Activated T-cell treated with anti-CD3 and anti-CD28 coated beads, Interleukin-2, amount 50 U/mL, for 24 hours (primary cell): ENCODE results near the gene SLC66A1.
A peak's percentile ranks its signal among the peaks of the same experiment; 100 is the strongest.
"Not testable (repeated sequence)": the region's sequence is repeated elsewhere in the genome, so short reads cannot be mapped to it uniquely, and the experiment has no call there.

Experiments
- DNase-seq: peaks from one replicate; pipeline ENCODE4 v3.0.0-alpha.2; 2020
- H3K27ac Mint-ChIP-seq: 2 replicates; pipeline ENCODE4 v1.8.0; 2020; ENCODE audit warnings: mild to moderate bottlenecking, mixed read lengths
- H3K27me3 Mint-ChIP-seq: 2 replicates; pipeline ENCODE4 v1.8.0; 2020; ENCODE audit warnings: mixed read lengths
- H3K36me3 Mint-ChIP-seq: 2 replicates; pipeline ENCODE4 v1.8.0; 2020; ENCODE audit warnings: low read depth, mixed read lengths
- H3K4me1 Mint-ChIP-seq: 2 replicates; pipeline ENCODE4 v1.8.0; 2020; ENCODE audit warnings: low read depth, mixed read lengths
- H3K4me3 Mint-ChIP-seq: 2 replicates; pipeline ENCODE4 v1.8.0; 2020; ENCODE audit warnings: mild to moderate bottlenecking, moderate library complexity, mixed read lengths
- H3K9me3 Mint-ChIP-seq: 2 replicates; pipeline ENCODE4 v1.8.0; 2020; ENCODE audit warnings: mixed read lengths

The SLC66A1 gene

GRCh38 chr1:19311931-19312781 lies at the start of gene SLC66A1, which contains the start of gene AKR7A2:
TSS of gene SLC66A1 (plus strand) at chr1:19312326. CDS start at chr1:19317678, 5,352 bp downstream.
TSS of gene AKR7A2 (minus strand) at chr1:19312144. CDS start at chr1:19312124, 20 bp downstream.
- Mint-ChIP-seq H3K27ac (peak within 1 kb of the TSS; percentile 87), H3K9me3 (no peaks in the 10 kb centered on the region), H3K4me1 (peaks cover 44% of the 10 kb centered on the region), H3K36me3 (peaks cover 25% of the 10 kb centered on the region), H3K4me3 (peak within 1 kb of the TSS; percentile 87), H3K27me3 (no peaks in the 10 kb centered on the region)
- DNase-seq: peak; percentile 96

- Mint-ChIP-seq H3K27ac (no peak overlapping the region), H3K4me1 (peaks cover 3% of the 10 kb centered on the region), H3K36me3 (peaks cover 32% of the 10 kb centered on the region), H3K27me3 (no peaks in the 10 kb centered on the region), H3K9me3 (no peaks in the 10 kb centered on the region), H3K4me3 (no peak overlapping the region)
- DNase-seq: no peak
These were observed 49.4 kb upstream of the SLC66A1 start for GRCh38 chr1:19262744-19263143.

GRCh38 chr1:19268445-19268844 lies 43.7 kb upstream of the SLC66A1 start:
- Mint-ChIP-seq H3K9me3 (no peaks in the 10 kb centered on the region), H3K4me3 (no peak overlapping the region), H3K27me3 (peaks cover 17% of the 10 kb centered on the region), H3K27ac (no peak overlapping the region), H3K36me3 (peaks cover 2% of the 10 kb centered on the region), H3K4me1 (peaks cover 2% of the 10 kb centered on the region)
- no peak for DNase-seq

- not testable (repeated sequence) for H3K36me3 Mint-ChIP-seq, DNase-seq, H3K4me1 Mint-ChIP-seq, H3K4me3 Mint-ChIP-seq, H3K9me3 Mint-ChIP-seq, H3K27ac Mint-ChIP-seq
- H3K27me3 Mint-ChIP-seq: peaks cover 25% of the 10 kb centered on the region
These were observed 42.4 kb upstream of the SLC66A1 start for GRCh38 chr1:19269427-19270342.

GRCh38 chr1:19270343-19270730 lies 41.8 kb upstream of the SLC66A1 start:
- H3K36me3 Mint-ChIP-seq, DNase-seq, H3K9me3 Mint-ChIP-seq, H3K27ac Mint-ChIP-seq, H3K4me1 Mint-ChIP-seq, H3K4me3 Mint-ChIP-seq: not testable (repeated sequence)
- H3K27me3 Mint-ChIP-seq: peaks cover 25% of the 10 kb centered on the region

GRCh38 chr1:19272064-19272463 lies 40.1 kb upstream of the SLC66A1 start:
- Mint-ChIP-seq H3K4me3 (no peak overlapping the region), H3K9me3 (no peaks in the 10 kb centered on the region)

GRCh38 chr1:19273106-19273843 lies 38.9 kb upstream of the SLC66A1 start:
- H3K27ac Mint-ChIP-seq: no peak overlapping the region

More at GRCh38 chr1:19272064-19272463, 40.1 kb upstream of the SLC66A1 start:
- peaks cover 30% of the 10 kb centered on the region for H3K27me3 Mint-ChIP-seq
- peaks cover 5% of the 10 kb centered on the region for H3K4me1 Mint-ChIP-seq
- peaks cover 6% of the 10 kb centered on the region for H3K36me3 Mint-ChIP-seq
- DNase-seq: no peak
- H3K27ac Mint-ChIP-seq: no peak overlapping the region

GRCh38 chr1:19273844-19274531 lies 38.1 kb upstream of the SLC66A1 start:
- H3K4me1 Mint-ChIP-seq, H3K36me3 Mint-ChIP-seq, H3K9me3 Mint-ChIP-seq, H3K4me3 Mint-ChIP-seq, H3K27ac Mint-ChIP-seq, DNase-seq: not testable (repeated sequence)
- peaks cover 30% of the 10 kb centered on the region for H3K27me3 Mint-ChIP-seq

More at GRCh38 chr1:19273106-19273843, 38.9 kb upstream of the SLC66A1 start:
- Mint-ChIP-seq H3K36me3 (peaks cover 6% of the 10 kb centered on the region), H3K4me3 (no peak overlapping the region), H3K27me3 (peaks cover 30% of the 10 kb centered on the region), H3K4me1 (peaks cover 5% of the 10 kb centered on the region), H3K9me3 (no peaks in the 10 kb centered on the region)
- no peak for DNase-seq

- Mint-ChIP-seq H3K4me3 (no peak overlapping the region), H3K27me3 (peaks cover 30% of the 10 kb centered on the region)
These were observed 37.5 kb upstream of the SLC66A1 start for GRCh38 chr1:19274636-19275035.

GRCh38 chr1:19283891-19284290 lies 28.2 kb upstream of the SLC66A1 start:
- Mint-ChIP-seq H3K27me3 (peaks cover 12% of the 10 kb centered on the region), H3K27ac (no peak overlapping the region), H3K9me3 (no peaks in the 10 kb centered on the region), H3K4me1 (peaks cover 3% of the 10 kb centered on the region), H3K4me3 (no peak overlapping the region), H3K36me3 (no peaks in the 10 kb centered on the region)
- DNase-seq: no peak

More at GRCh38 chr1:19274636-19275035, 37.5 kb upstream of the SLC66A1 start:
- no peaks in the 10 kb centered on the region for H3K9me3 Mint-ChIP-seq
- peaks cover 6% of the 10 kb centered on the region for H3K36me3 Mint-ChIP-seq
- no peak for DNase-seq
- H3K4me1 Mint-ChIP-seq: peaks cover 5% of the 10 kb centered on the region
- no peak overlapping the region for H3K27ac Mint-ChIP-seq

- Mint-ChIP-seq H3K36me3 (no peaks in the 10 kb centered on the region), H3K4me3 (no peak overlapping the region), H3K4me1 (peaks cover 6% of the 10 kb centered on the region), H3K9me3 (no peaks in the 10 kb centered on the region), H3K27me3 (peaks cover 21% of the 10 kb centered on the region), H3K27ac (no peak overlapping the region)
- DNase-seq: no peak
These were observed 27.2 kb upstream of the SLC66A1 start for GRCh38 chr1:19284881-19285280.

GRCh38 chr1:19285366-19285765 lies 26.8 kb upstream of the SLC66A1 start:
- not testable (repeated sequence) for H3K9me3 Mint-ChIP-seq, H3K4me1 Mint-ChIP-seq, DNase-seq, H3K27ac Mint-ChIP-seq, H3K4me3 Mint-ChIP-seq, H3K36me3 Mint-ChIP-seq
- H3K27me3 Mint-ChIP-seq: peaks cover 21% of the 10 kb centered on the region

GRCh38 chr1:19285807-19286206 lies 26.3 kb upstream of the SLC66A1 start:
- H3K27ac Mint-ChIP-seq, H3K4me1 Mint-ChIP-seq, DNase-seq, H3K36me3 Mint-ChIP-seq, H3K9me3 Mint-ChIP-seq, H3K4me3 Mint-ChIP-seq: not testable (repeated sequence)
- peaks cover 21% of the 10 kb centered on the region for H3K27me3 Mint-ChIP-seq
